GM18505 (cell line): ENCODE data around the gene LCP2.
A peak's percentile ranks its signal among the peaks of the same experiment; 100 is the strongest.

Experiments used
- ATAC-seq: cut with Tn5 transposase; IDR thresholded peaks from one replicate; pipeline ENCODE4 v1.9.1; 2021; ENCODE audit not compliant: unreplicated experiment
- POLR2A ChIP-seq: IDR thresholded peaks from 4 replicates; pipeline ENCODE4 v1.6.1; 2011; ENCODE audit warnings: borderline replicate concordance; ENCODE audit not compliant: insufficient read depth, insufficient read length; ENCODE audit errors: extremely low read depth

Gene LCP2

GRCh38 chr5:170333161-170333910 is 35.8 kb upstream of the LCP2 start:
- peak; percentile 42 for ATAC-seq
- no peak for TF ChIP-seq POLR2A

DNA sequence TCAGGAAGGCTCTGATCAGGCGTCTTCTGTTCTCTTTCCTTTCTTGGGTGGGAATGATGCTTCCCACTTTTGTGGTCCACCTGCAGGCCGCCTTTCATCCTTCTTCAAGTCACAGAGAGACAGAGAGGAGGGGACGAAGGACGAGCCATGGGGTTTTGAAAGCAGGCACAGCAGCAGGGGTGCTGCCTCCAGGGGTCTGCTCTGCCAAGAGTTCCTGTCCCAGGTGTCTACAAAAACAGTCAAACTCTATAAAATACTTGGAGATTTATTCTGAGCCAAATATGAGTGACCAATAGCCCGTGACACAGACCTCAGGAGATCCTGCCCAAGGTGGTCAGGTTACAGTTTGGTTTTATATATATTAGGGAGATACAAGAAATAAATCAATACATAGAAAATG is 34.5 kb upstream of the LCP2 start:
- no peak for ATAC-seq
- no peak for TF ChIP-seq POLR2A

DNA sequence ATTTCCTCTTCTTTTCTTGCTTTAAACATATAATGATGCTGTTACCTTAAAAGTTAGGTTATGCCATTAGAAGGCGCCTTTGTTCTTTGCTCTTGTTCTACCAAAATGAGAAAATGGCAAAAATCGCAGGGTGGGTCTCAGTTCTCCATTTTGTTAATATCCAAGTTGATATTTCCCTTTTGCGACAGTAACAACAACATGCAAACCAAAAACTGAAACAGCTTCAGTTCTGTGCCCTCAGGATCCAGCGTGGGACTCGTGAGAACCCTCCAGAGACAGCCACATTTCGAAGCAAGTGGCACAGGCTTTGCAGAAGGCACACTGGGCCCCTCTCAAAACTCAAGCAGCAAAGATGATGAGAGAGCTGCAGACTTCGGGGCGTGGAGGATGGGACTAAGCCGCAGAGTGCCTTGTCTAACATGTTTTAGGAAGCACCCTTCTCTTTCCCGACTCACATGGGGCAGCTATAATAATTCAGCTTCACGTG is 33.0 kb upstream of the LCP2 start:
- peak; percentile 1 for ATAC-seq
- no peak for TF ChIP-seq POLR2A

GRCh38 chr5:170329524-170329923 is 31.9 kb upstream of the LCP2 start:
- no peak for ATAC-seq
- TF ChIP-seq POLR2A = no peak

- no peak for ATAC-seq
These were observed 30.3 kb upstream of the LCP2 start for GRCh38 chr5:170327829-170328228.

DNA sequence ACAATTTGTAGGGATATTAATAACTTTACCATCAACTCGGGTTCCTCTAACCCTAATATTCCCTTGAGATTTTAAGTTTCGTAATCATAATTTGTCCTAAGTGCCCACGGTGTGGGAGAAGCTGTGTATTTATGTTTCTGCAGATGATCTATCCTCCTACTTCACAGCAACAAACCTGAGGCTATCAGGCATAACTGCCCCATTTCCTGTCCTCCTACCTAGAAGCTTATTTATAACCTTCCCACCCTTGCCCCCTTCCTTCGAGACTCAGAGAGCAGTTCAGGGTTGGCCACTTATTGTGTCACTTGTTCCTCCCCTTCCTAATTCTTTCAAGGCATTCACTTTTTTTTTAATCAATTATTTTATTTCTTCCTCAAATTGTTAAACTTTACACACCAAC is 29.6 kb upstream of the LCP2 start:
- peak; percentile 41 for ATAC-seq
- no peak for TF ChIP-seq POLR2A

More at GRCh38 chr5:170327829-170328228, 30.3 kb upstream of the LCP2 start:
- no peak for TF ChIP-seq POLR2A

GRCh38 chr5:170319301-170319700 is 21.7 kb upstream of the LCP2 start:
- no peak for ATAC-seq
- TF ChIP-seq POLR2A = no peak

DNA sequence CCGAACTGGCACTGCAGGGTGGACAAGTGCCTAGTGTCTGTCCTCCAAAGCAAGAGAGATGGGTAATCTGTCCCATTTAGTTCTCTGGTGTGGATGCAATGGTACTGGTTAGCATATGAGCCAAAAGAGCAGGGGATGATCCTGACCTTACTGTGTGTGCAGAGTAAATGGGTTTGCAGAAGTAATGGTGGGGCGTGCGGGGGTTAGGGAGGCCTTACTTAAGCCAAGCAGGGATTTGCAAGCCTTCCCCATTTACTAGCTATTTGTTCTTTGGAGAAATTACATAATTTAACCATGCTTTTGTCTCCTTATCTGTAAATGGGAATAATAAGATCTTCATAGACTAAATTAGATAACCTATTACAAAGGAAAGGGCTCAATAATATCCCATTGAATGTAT is 19.9 kb upstream of the LCP2 start:
- no peak for TF ChIP-seq POLR2A
- ATAC-seq = no peak

DNA sequence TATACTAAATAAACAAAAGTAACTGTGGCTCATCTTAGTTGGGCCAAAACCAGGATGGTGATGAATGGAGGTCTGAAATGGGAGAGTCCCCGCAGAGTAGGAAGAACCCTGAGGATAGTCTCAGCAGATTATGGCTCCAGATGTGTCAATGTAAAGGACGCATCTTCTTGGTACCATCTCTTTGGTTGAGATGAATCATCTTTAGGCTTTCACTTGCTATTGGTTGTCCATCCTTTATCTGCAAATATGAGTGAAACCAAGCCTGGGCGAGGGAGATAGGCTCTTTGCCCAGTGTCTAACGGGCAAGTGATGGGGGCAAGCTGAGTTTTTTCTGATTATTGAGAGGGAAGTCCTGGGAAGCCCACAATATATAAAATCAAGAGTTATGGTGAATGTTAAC is 19.4 kb upstream of the LCP2 start:
- ATAC-seq = no peak
- TF ChIP-seq POLR2A = no peak

GRCh38 chr5:170315154-170315553 is 17.6 kb upstream of the LCP2 start:
- TF ChIP-seq POLR2A = no peak
- ATAC-seq = no peak

GRCh38 chr5:170314541-170315095 is 17.0 kb upstream of the LCP2 start:
- no peak for ATAC-seq
- no peak for TF ChIP-seq POLR2A

DNA sequence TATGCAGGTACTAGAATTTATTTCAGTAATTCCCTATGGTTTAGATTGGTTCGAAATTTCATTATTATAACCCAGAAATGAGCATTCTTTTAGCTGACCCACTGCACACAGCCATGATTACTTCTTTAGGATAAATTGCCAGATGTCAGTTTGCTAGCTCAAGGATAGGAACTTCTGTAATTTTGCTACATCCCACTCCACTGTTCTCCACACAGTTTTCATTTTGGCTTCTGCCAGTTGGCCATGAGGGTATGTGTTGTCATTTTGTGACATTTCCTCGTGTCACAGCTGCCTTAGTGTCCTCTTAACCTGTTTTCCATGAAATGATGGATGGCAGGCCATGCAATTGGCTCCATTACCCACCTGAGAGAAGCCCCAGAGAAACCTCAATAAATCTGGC is 16.2 kb upstream of the LCP2 start:
- TF ChIP-seq POLR2A = no peak
- ATAC-seq = no peak

GRCh38 chr5:170313344-170313743 is 15.8 kb upstream of the LCP2 start:
- no peak for ATAC-seq
- no peak for TF ChIP-seq POLR2A

- TF ChIP-seq POLR2A = no peak
- ATAC-seq = no peak
These were observed 15.1 kb upstream of the LCP2 start for GRCh38 chr5:170312666-170313065.
